Measurements from ENCODE around the gene MMP7.

Gene MMP7

GRCh38 chr11:102530558-102530957 lies at the start of gene MMP7:
Gene MMP7 (minus strand): TSS chr11:102530747. CDS start chr11:102530700, 47 bp downstream.
- Mint-ChIP-seq H3K4me3 (no peak within 1 kb of the TSS), H3K27me3 (peaks cover 17% of the 10 kb centered on the region)
- DNase-seq (ENCODE audit: low spot score in 2 of 2) = no peak

GRCh38 chr11:102577723-102578122 lies 47.2 kb upstream of the MMP7 start:
- Mint-ChIP-seq H3K9me3 (no peaks in the 10 kb centered on the region), H3K27ac (ENCODE audit: low read depth) (no peak overlapping the region), H3K4me3 (no peak overlapping the region), H3K4me1 (peaks cover 20% of the 10 kb centered on the region), H3K27me3 (no peaks in the 10 kb centered on the region), H3K36me3 (ENCODE audit: insufficient read depth) (no peaks in the 10 kb centered on the region)
- ATAC-seq (replicated peaks; ENCODE audit: extremely low read depth, poor library complexity, severe bottlenecking) (no peak), DNase-seq (ENCODE audit: low spot score in 2 of 2) (no peak)

More at GRCh38 chr11:102530558-102530957, at the start of gene MMP7:
- no peaks in the 10 kb centered on the region for H3K36me3 Mint-ChIP-seq (ENCODE audit: insufficient read depth)
- ATAC-seq (replicated peaks; ENCODE audit: extremely low read depth, poor library complexity, severe bottlenecking) = no peak
- H3K27ac Mint-ChIP-seq (ENCODE audit: low read depth) = no peak within 1 kb of the TSS
- H3K9me3 Mint-ChIP-seq = no peaks in the 10 kb centered on the region
- H3K4me1 Mint-ChIP-seq = no peaks in the 10 kb centered on the region

GRCh38 chr11:102577182-102577581 lies 46.6 kb upstream of the MMP7 start:
- Mint-ChIP-seq H3K36me3 (ENCODE audit: insufficient read depth) (no peaks in the 10 kb centered on the region), H3K4me1 (peaks cover 20% of the 10 kb centered on the region), H3K27ac (ENCODE audit: low read depth) (no peak overlapping the region), H3K4me3 (no peak overlapping the region), H3K27me3 (no peaks in the 10 kb centered on the region), H3K9me3 (no peaks in the 10 kb centered on the region)
- DNase-seq (ENCODE audit: low spot score in 2 of 2) (no peak), ATAC-seq (replicated peaks; ENCODE audit: extremely low read depth, poor library complexity, severe bottlenecking) (no peak)

- Mint-ChIP-seq H3K27ac (ENCODE audit: low read depth) (no peak overlapping the region), H3K27me3 (no peaks in the 10 kb centered on the region), H3K4me3 (no peak overlapping the region), H3K9me3 (no peaks in the 10 kb centered on the region), H3K36me3 (ENCODE audit: insufficient read depth) (no peaks in the 10 kb centered on the region), H3K4me1 (peaks cover 20% of the 10 kb centered on the region)
- ATAC-seq (replicated peaks; ENCODE audit: extremely low read depth, poor library complexity, severe bottlenecking) (no peak), DNase-seq (ENCODE audit: low spot score in 2 of 2) (no peak)
Measured at GRCh38 chr11:102576350-102576749, 45.8 kb upstream of the MMP7 start.

GRCh38 chr11:102575012-102575411 lies 44.5 kb upstream of the MMP7 start:
- H3K27ac Mint-ChIP-seq (ENCODE audit: low read depth) = no peak overlapping the region

GRCh38 chr11:102573851-102574250 lies 43.3 kb upstream of the MMP7 start:
- no peak overlapping the region for H3K4me3 Mint-ChIP-seq
- DNase-seq (ENCODE audit: low spot score in 2 of 2) (no peak), ATAC-seq (replicated peaks; ENCODE audit: extremely low read depth, poor library complexity, severe bottlenecking) (no peak)
- H3K36me3 Mint-ChIP-seq (ENCODE audit: insufficient read depth) = no peaks in the 10 kb centered on the region
- H3K27ac Mint-ChIP-seq (ENCODE audit: low read depth) = no peak overlapping the region
- H3K27me3 Mint-ChIP-seq = no peaks in the 10 kb centered on the region
- H3K4me1 Mint-ChIP-seq = peaks cover 20% of the 10 kb centered on the region
- H3K9me3 Mint-ChIP-seq = no peaks in the 10 kb centered on the region

More at GRCh38 chr11:102575012-102575411, 44.5 kb upstream of the MMP7 start:
- Mint-ChIP-seq H3K27me3 (no peaks in the 10 kb centered on the region), H3K9me3 (no peaks in the 10 kb centered on the region), H3K36me3 (ENCODE audit: insufficient read depth) (no peaks in the 10 kb centered on the region), H3K4me1 (peaks cover 20% of the 10 kb centered on the region), H3K4me3 (no peak overlapping the region)
- DNase-seq (ENCODE audit: low spot score in 2 of 2) (no peak), ATAC-seq (replicated peaks; ENCODE audit: extremely low read depth, poor library complexity, severe bottlenecking) (no peak)

GRCh38 chr11:102572554-102573220 lies 42.1 kb upstream of the MMP7 start:
- H3K4me1 Mint-ChIP-seq = peaks cover 19% of the 10 kb centered on the region
- no peak overlapping the region for H3K4me3 Mint-ChIP-seq
- peaks cover 7% of the 10 kb centered on the region for H3K9me3 Mint-ChIP-seq
- H3K36me3 Mint-ChIP-seq (ENCODE audit: insufficient read depth) = no peaks in the 10 kb centered on the region
- DNase-seq (ENCODE audit: low spot score in 2 of 2) (no peak), ATAC-seq (replicated peaks; ENCODE audit: extremely low read depth, poor library complexity, severe bottlenecking) (no peak)
- no peaks in the 10 kb centered on the region for H3K27me3 Mint-ChIP-seq
- H3K27ac Mint-ChIP-seq (ENCODE audit: low read depth) = no peak overlapping the region

GRCh38 chr11:102568851-102569250 lies 38.3 kb upstream of the MMP7 start:
- H3K4me1 Mint-ChIP-seq = peaks cover 2% of the 10 kb centered on the region
- H3K27me3 Mint-ChIP-seq = no peaks in the 10 kb centered on the region
- ATAC-seq (replicated peaks; ENCODE audit: extremely low read depth, poor library complexity, severe bottlenecking) (no peak), DNase-seq (ENCODE audit: low spot score in 2 of 2) (no peak)
- peaks cover 9% of the 10 kb centered on the region for H3K9me3 Mint-ChIP-seq
- H3K4me3 Mint-ChIP-seq = no peak overlapping the region
- H3K36me3 Mint-ChIP-seq (ENCODE audit: insufficient read depth) = peaks cover 3% of the 10 kb centered on the region
- H3K27ac Mint-ChIP-seq (ENCODE audit: low read depth) = no peak overlapping the region

- H3K4me1 Mint-ChIP-seq = peaks cover 23% of the 10 kb centered on the region
- no peak overlapping the region for H3K27ac Mint-ChIP-seq (ENCODE audit: low read depth)
- DNase-seq (ENCODE audit: low spot score in 2 of 2) (no peak), ATAC-seq (replicated peaks; ENCODE audit: extremely low read depth, poor library complexity, severe bottlenecking) (no peak)
- H3K27me3 Mint-ChIP-seq = no peaks in the 10 kb centered on the region
- peaks cover 5% of the 10 kb centered on the region for H3K36me3 Mint-ChIP-seq (ENCODE audit: insufficient read depth)
- H3K9me3 Mint-ChIP-seq = peaks cover 9% of the 10 kb centered on the region
- H3K4me3 Mint-ChIP-seq = no peak overlapping the region
Measured at GRCh38 chr11:102566112-102566511, 35.6 kb upstream of the MMP7 start.

- H3K4me1 Mint-ChIP-seq = peaks cover 43% of the 10 kb centered on the region
- peaks cover 5% of the 10 kb centered on the region for H3K36me3 Mint-ChIP-seq (ENCODE audit: insufficient read depth)
- H3K4me3 Mint-ChIP-seq = no peak overlapping the region
- ATAC-seq (replicated peaks; ENCODE audit: extremely low read depth, poor library complexity, severe bottlenecking) (no peak), DNase-seq (ENCODE audit: low spot score in 2 of 2) (no peak)
- H3K27ac Mint-ChIP-seq (ENCODE audit: low read depth) = no peak overlapping the region
- peaks cover 9% of the 10 kb centered on the region for H3K9me3 Mint-ChIP-seq
- no peaks in the 10 kb centered on the region for H3K27me3 Mint-ChIP-seq
Measured at GRCh38 chr11:102564110-102564509, 33.6 kb upstream of the MMP7 start.

- H3K27ac Mint-ChIP-seq (ENCODE audit: low read depth) = peak overlapping the region; percentile 54
- DNase-seq (ENCODE audit: low spot score in 2 of 2) (no peak), ATAC-seq (replicated peaks; ENCODE audit: extremely low read depth, poor library complexity, severe bottlenecking) (no peak)
- peaks cover 46% of the 10 kb centered on the region for H3K4me1 Mint-ChIP-seq
- H3K4me3 Mint-ChIP-seq = peak overlapping the region; percentile 42
- no peaks in the 10 kb centered on the region for H3K9me3 Mint-ChIP-seq
- H3K27me3 Mint-ChIP-seq = no peaks in the 10 kb centered on the region
- peaks cover 3% of the 10 kb centered on the region for H3K36me3 Mint-ChIP-seq (ENCODE audit: insufficient read depth)
Measured at GRCh38 chr11:102561636-102562035, 31.1 kb upstream of the MMP7 start.

GRCh38 chr11:102560555-102561011 lies 30.0 kb upstream of the MMP7 start:
- Mint-ChIP-seq H3K4me1 (peaks cover 46% of the 10 kb centered on the region), H3K27me3 (no peaks in the 10 kb centered on the region), H3K9me3 (no peaks in the 10 kb centered on the region), H3K36me3 (ENCODE audit: insufficient read depth) (peaks cover 3% of the 10 kb centered on the region), H3K4me3 (peak overlapping the region; percentile 42), H3K27ac (ENCODE audit: low read depth) (peak overlapping the region; percentile 42)
- DNase-seq (ENCODE audit: low spot score in 2 of 2) (no peak), ATAC-seq (replicated peaks; ENCODE audit: extremely low read depth, poor library complexity, severe bottlenecking) (peak; percentile 61)

- H3K27me3 Mint-ChIP-seq = no peaks in the 10 kb centered on the region
- DNase-seq (ENCODE audit: low spot score in 2 of 2) (no peak), ATAC-seq (replicated peaks; ENCODE audit: extremely low read depth, poor library complexity, severe bottlenecking) (peak; percentile 65)
- H3K4me1 Mint-ChIP-seq = peaks cover 46% of the 10 kb centered on the region
- H3K36me3 Mint-ChIP-seq (ENCODE audit: insufficient read depth) = peaks cover 3% of the 10 kb centered on the region
- H3K9me3 Mint-ChIP-seq = no peaks in the 10 kb centered on the region
- H3K4me3 Mint-ChIP-seq = peak overlapping the region; percentile 3
- H3K27ac Mint-ChIP-seq (ENCODE audit: low read depth) = peak overlapping the region; percentile 42
Measured at GRCh38 chr11:102559839-102560238, 29.3 kb upstream of the MMP7 start.
